K562 (cell line): ENCODE data around the gene ITPRIP. TPM values are rescaled to one million over a fixed set of nuclear protein-coding genes. Genes with fewer than 3 reads are reported as not detected.

Source experiments
- CREB3L1 ChIP-seq: fragments of 450-650 bp; IDR thresholded peaks from 2 replicates; pipeline ENCODE4 v1.6.1; 2014; ENCODE audit warnings: low read depth, mild to moderate bottlenecking, moderate library complexity, borderline replicate concordance
- E2F5 ChIP-seq: sonication (generic); formaldehyde crosslinking; IDR thresholded peaks from 2 replicates; pipeline ENCODE4 v1.8.0; 2022; ENCODE audit warnings: mild to moderate bottlenecking, missing genetic modification reagents
- FOXJ3 ChIP-seq: sonication (generic); formaldehyde crosslinking; IDR thresholded peaks from 2 replicates; pipeline ENCODE4 v1.4.0; 2020; ENCODE audit warnings: mild to moderate bottlenecking, missing genetic modification reagents
- MAZ ChIP-seq, 2 experiments: fragments of 450-650 bp in 1 of 2; sonication (generic) in 1 of 2; formaldehyde crosslinking; IDR thresholded peaks in 1 of 2; conservative IDR thresholded peaks in 1 of 2; 2 replicates each; pipeline versions ENCODE4 v1.4.0 to v1.5.0; 2020; ENCODE audit warnings: mild to moderate bottlenecking in 1 of 2, missing genetic modification reagents in 1 of 2
- MCM7 ChIP-seq, 2 experiments: fragments of 450-650 bp; IDR thresholded peaks; 2 replicates each; pipeline ENCODE4 v1.6.1; 2016 to 2018
- NCOA6 ChIP-seq: fragments of 450-650 bp; IDR thresholded peaks from 2 replicates; pipeline ENCODE4 v1.6.1; 2017; ENCODE audit warnings: mild to moderate bottlenecking
- NEUROD1 ChIP-seq: fragments of 150-350 bp; IDR thresholded peaks from 2 replicates; pipeline ENCODE4 v1.6.1; 2014; ENCODE audit warnings: borderline replicate concordance, low read length, low read depth; ENCODE audit not compliant: partially characterized antibody
- SIX5 ChIP-seq, 2 experiments: IDR thresholded peaks; 2 replicates each; pipeline ENCODE4 v1.6.1; 2011; ENCODE audit warnings: low read length in 2 of 2, borderline replicate concordance in 1 of 2, low read depth in 1 of 2, mild to moderate bottlenecking in 1 of 2, moderate library complexity in 1 of 2; ENCODE audit not compliant: insufficient read depth in 1 of 2
- YY1 ChIP-seq, 3 experiments: IDR thresholded peaks; 2 replicates each; pipeline ENCODE4 v1.6.1; 2011; ENCODE audit warnings: low read length in 2 of 3, mild to moderate bottlenecking in 2 of 3, moderate library complexity in 2 of 3, borderline replicate concordance in 1 of 3, control low read depth in 1 of 3, low read depth in 1 of 3; ENCODE audit not compliant: insufficient read depth in 3 of 3, insufficient replicate concordance in 2 of 3, control insufficient read depth in 1 of 3, insufficient read length in 1 of 3; ENCODE audit errors: extremely low read depth in 1 of 3
- ZBTB26 ChIP-seq: fragments of 450-650 bp; formaldehyde crosslinking; IDR thresholded peaks from 2 replicates; pipeline ENCODE4 v1.4.0; 2022; ENCODE audit warnings: missing genetic modification characterization
- ZNF134 ChIP-seq: fragments of 250-450 bp; sonication (Bioruptor Pico); conservative IDR thresholded peaks from 2 replicates; pipeline ENCODE4 v1.4.0; 2020
- ZNF165 ChIP-seq: fragments of 250-450 bp; sonication (Bioruptor Pico); IDR thresholded peaks from 2 replicates; pipeline ENCODE4 v1.4.0; 2020; ENCODE audit warnings: borderline replicate concordance
- ZNF280B ChIP-seq: fragments of 250-450 bp; sonication (Bioruptor Pico); IDR thresholded peaks from 2 replicates; pipeline ENCODE4 v1.5.1; 2021; ENCODE audit warnings: mild to moderate bottlenecking
- ZNF407 ChIP-seq: fragments of 450-650 bp; IDR thresholded peaks from 2 replicates; pipeline ENCODE4 v1.6.1; 2016; ENCODE audit warnings: low read depth
- polyA plus RNA-seq, 8 experiments: library from polyadenylated mRNA; depleted of rRNA in 4 of 8; stranded (reverse) in 5 of 8; unstranded in 3 of 8; fragments of >200 nt; fragmentation: Nextera tagmentation in 2 of 8; fragmentation: Illumina TruSeq in 1 of 8; extraction: Ambion mirVana in 2 of 8; extraction: Trizol in 1 of 8; gene quantifications; 2 replicates each; pipeline versions ENCODE4 v1.2.1 to v1.2.3, GENCODE V29; 2011 to 2014; ENCODE audit warnings: inconsistent platforms in 1 of 8, missing spikeins in 1 of 8
- total RNA-seq, 7 experiments: library from RNA; depleted of rRNA in 6 of 7; stranded (reverse); fragments of >200 nt in 6 of 7; fragmentation: Illumina TruSeq in 2 of 7; extraction: Trizol in 2 of 7; gene quantifications; 2 replicates each; pipeline versions ENCODE4 v1.2.1 to v1.2.3, GENCODE V29; 2011 to 2021; ENCODE audit warnings: low replicate concordance in 1 of 7

ITPRIP gene
- total and polyA plus RNA-seq, 9 of the 15 experiments (the other 6 are each of a cell fraction or from before 2014, with no cell fraction given) = 4.4 to 28.5 (median 10.9) TPM

- TF ChIP-seq ZNF407 (no peak), YY1 (IDR thresholded peaks at IDR 0.05; ENCODE audit: borderline replicate concordance in 1 of 3, control insufficient read depth in 1 of 3, extremely low read depth in 1 of 3, insufficient read depth in 3 of 3, insufficient read length in 1 of 3, insufficient replicate concordance in 2 of 3, low read depth in 1 of 3, low read length in 2 of 3) (no peak), SIX5 (IDR thresholded peaks at IDR 0.05; ENCODE audit: borderline replicate concordance in 1 of 2, insufficient read depth in 1 of 2, low read depth in 1 of 2, low read length in 2 of 2) (no peak), ZNF134 (CRISPR knock-in tag) (no peak), NCOA6 (no peak), NEUROD1 (peak; percentile 33), ZNF165 (CRISPR knock-in tag) (no peak), CREB3L1 (no peak), ZBTB26 (CRISPR knock-in tag) (no peak), ZNF280B (CRISPR knock-in tag) (no peak), MCM7 (IDR thresholded peaks at IDR 0.05) (no peak), E2F5 (CRISPR knock-in tag) (no peak), FOXJ3 (CRISPR knock-in tag) (no peak), MAZ (CRISPR knock-in tag; conservative IDR thresholded peaks at IDR 0.05 in 1 of 2, IDR thresholded peaks at IDR 0.05 in 1 of 2) (no peak)
Observed at GRCh38 chr10:104340111-104340526, 1.9 kb upstream of the ITPRIP start (continued).
